PC-3 (cell line): ENCODE measurements around the gene XG. TPM values are rescaled to one million over a fixed set of nuclear protein-coding genes. Genes with fewer than 3 reads are reported as not detected.
"Not testable (repeated sequence)": the region's sequence is repeated elsewhere in the genome, so short reads cannot be mapped to it uniquely, and the experiment has no call there.

ENCODE experiments used
- ATAC-seq: fragments of 200-7000 bp; cut with Tn5 transposase; 2 replicates; pipeline ENCODE4 v1.9.1; 2020; ENCODE audit warnings: mild to moderate bottlenecking, moderate library complexity
- BruUV-seq: library from RNA; stranded (reverse); fragments of 400-500 nt; replicated peaks from 2 replicates; lab custom pipeline; 2021; lab: Mats Ljungman, UMichigan
- CTCF ChIA-PET: fragments of 300-600 bp; sonication (Branson Sonifier 250); formaldehyde crosslinking; loops from one replicate; lab custom pipeline; 2022; ENCODE audit warnings: antibody characterized with exemption; lab: Charles Lee
- POLR2A ChIA-PET: fragments of 300-600 bp; sonication (Branson Sonifier 250); formaldehyde crosslinking; loops from one replicate; lab custom pipeline; 2022; ENCODE audit warnings: antibody characterized with exemption; ENCODE audit not compliant: unreplicated experiment; lab: Charles Lee
- DNase-seq: peaks from one replicate; pipeline ENCODE4 v3.0.0-alpha.2; 2015
- H2AFZ ChIP-seq: fragments of 300-600 bp; sonication (generic); 2 replicates; pipeline ENCODE4 v1.6.0; 2016; ENCODE audit warnings: antibody characterized with exemption, low read length
- H3F3A ChIP-seq: fragments of 300-600 bp; sonication (generic); one replicate; pipeline ENCODE4 v1.6.0; 2017; ENCODE audit warnings: antibody characterized with exemption, low read length, control low read depth, mild to moderate bottlenecking; ENCODE audit not compliant: unreplicated experiment
- H3K27ac ChIP-seq: fragments of 300-600 bp; sonication (generic); 2 replicates; pipeline ENCODE4 v1.5.1; 2016; ENCODE audit warnings: mild to moderate bottlenecking, low read length
- H3K27me3 ChIP-seq: fragments of 300-600 bp; sonication (generic); 2 replicates; pipeline ENCODE4 v1.6.1; 2016; ENCODE audit warnings: low read length, mixed read lengths
- H3K36me3 ChIP-seq: fragments of 300-600 bp; sonication (generic); 2 replicates; pipeline ENCODE4 v1.6.1; 2016; ENCODE audit warnings: low read depth, mixed run types, low read length, mixed read lengths
- H3K4me1 ChIP-seq: fragments of 300-600 bp; sonication (generic); 2 replicates; pipeline ENCODE4 v1.5.1; 2016; ENCODE audit warnings: low read length; ENCODE audit not compliant: insufficient read depth
- H3K4me2 ChIP-seq: fragments of 300-600 bp; sonication (generic); 2 replicates; pipeline ENCODE4 v1.6.0; 2016; ENCODE audit warnings: low read length
- H3K4me3 ChIP-seq: fragments of 300-600 bp; sonication (generic); 2 replicates; pipeline ENCODE4 v1.5.1; 2016; ENCODE audit warnings: mild to moderate bottlenecking, low read length, mixed read lengths
- H3K79me2 ChIP-seq: fragments of 300-600 bp; sonication (generic); 2 replicates; pipeline ENCODE4 v1.6.1; 2017; ENCODE audit warnings: low read length, mixed read lengths
- H3K9ac ChIP-seq: fragments of 300-600 bp; sonication (generic); 2 replicates; pipeline ENCODE4 v1.6.0; 2016; ENCODE audit warnings: mild to moderate bottlenecking, low read length
- H3K9me2 ChIP-seq: fragments of 300-600 bp; sonication (generic); replicated peaks from 2 replicates; pipeline ENCODE4 v1.6.1; 2016; ENCODE audit warnings: mixed run types, low read length, mixed read lengths
- H3K9me3 ChIP-seq: fragments of 300-600 bp; sonication (generic); 2 replicates; pipeline ENCODE4 v1.6.1; 2016; ENCODE audit warnings: low read length, mixed read lengths
- H4K20me1 ChIP-seq: fragments of 300-600 bp; sonication (generic); 2 replicates; pipeline ENCODE4 v1.6.1; 2016; ENCODE audit warnings: low read length, mixed read lengths
- EZH2 ChIP-seq: fragments of 300-600 bp; sonication (generic); IDR thresholded peaks from one replicate; pipeline ENCODE4 v1.6.1; 2017; ENCODE audit warnings: antibody characterized with exemption, mild to moderate bottlenecking, low read length; ENCODE audit not compliant: unreplicated experiment
- EZH2phosphoT487 ChIP-seq: fragments of 300-600 bp; sonication (generic); IDR thresholded peaks from 2 replicates; pipeline ENCODE4 v1.6.1; 2018; ENCODE audit warnings: mild to moderate bottlenecking, antibody characterized with exemption, low read length, borderline replicate concordance
- intact Hi-C: fragments of 100-400 bp; cut with micrococcal nuclease; formaldehyde crosslinking; loops from 2 replicates; pipeline ENCODE4 v1.9.0; 2023
- total RNA-seq: library from RNA; depleted of rRNA; stranded (reverse); fragments of >200 nt; gene quantifications from 2 replicates; pipeline ENCODE4 v1.2.3, GENCODE V29; 2014
- TF ChIP-seq, protein P1 (sequence below): fragments of 300-600 bp; sonication (generic); conservative IDR thresholded peaks from 2 replicates; pipeline ENCODE4 v1.5.1; 2017; ENCODE audit warnings: antibody characterized with exemption, low read depth, mild to moderate bottlenecking, low read length

XG gene
- total RNA-seq, 1 experiment from 2014 or later = not detected

DNA sequence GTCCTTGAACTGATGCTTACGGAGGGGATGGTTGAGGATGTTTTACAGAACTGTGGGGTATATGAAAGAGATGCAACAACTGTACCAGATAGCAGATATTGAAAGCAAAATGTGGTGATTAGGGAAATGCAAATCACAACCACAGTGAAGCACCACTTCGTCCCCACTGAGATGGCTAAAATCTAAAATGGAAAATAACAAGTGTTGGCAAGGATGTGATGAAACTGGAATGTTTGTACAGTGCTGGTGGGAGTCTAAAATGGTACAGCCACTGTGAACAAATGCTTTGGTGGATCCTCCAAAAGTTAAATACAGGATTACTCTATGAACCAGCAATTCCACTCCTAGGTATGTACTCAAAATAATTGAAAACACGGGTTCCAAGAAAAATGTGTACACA is 22.9 kb downstream of the XG start:
- Histone ChIP-seq H3K9me3 (no peaks in the 10 kb centered on the region), H3K4me3 (no peak overlapping the region), H3K9ac (no peak overlapping the region), H3K36me3 (no peaks in the 10 kb centered on the region), H4K20me1 (no peaks in the 10 kb centered on the region), H3K27ac (no peak overlapping the region), H3K4me2 (no peak overlapping the region), H3K27me3 (peaks cover 14% of the 10 kb centered on the region), H3F3A (no peaks in the 10 kb centered on the region), H3K9me2 (no peaks in the 10 kb centered on the region), H3K4me1 (no peaks in the 10 kb centered on the region), H2AFZ (no peak overlapping the region), H3K79me2 (no peaks in the 10 kb centered on the region)
- DNase-seq (no peak), ATAC-seq (no peak)
- ChIA-PET POLR2A (no interaction called here), CTCF (no interaction called here)
- TF ChIP-seq, protein P1, sequence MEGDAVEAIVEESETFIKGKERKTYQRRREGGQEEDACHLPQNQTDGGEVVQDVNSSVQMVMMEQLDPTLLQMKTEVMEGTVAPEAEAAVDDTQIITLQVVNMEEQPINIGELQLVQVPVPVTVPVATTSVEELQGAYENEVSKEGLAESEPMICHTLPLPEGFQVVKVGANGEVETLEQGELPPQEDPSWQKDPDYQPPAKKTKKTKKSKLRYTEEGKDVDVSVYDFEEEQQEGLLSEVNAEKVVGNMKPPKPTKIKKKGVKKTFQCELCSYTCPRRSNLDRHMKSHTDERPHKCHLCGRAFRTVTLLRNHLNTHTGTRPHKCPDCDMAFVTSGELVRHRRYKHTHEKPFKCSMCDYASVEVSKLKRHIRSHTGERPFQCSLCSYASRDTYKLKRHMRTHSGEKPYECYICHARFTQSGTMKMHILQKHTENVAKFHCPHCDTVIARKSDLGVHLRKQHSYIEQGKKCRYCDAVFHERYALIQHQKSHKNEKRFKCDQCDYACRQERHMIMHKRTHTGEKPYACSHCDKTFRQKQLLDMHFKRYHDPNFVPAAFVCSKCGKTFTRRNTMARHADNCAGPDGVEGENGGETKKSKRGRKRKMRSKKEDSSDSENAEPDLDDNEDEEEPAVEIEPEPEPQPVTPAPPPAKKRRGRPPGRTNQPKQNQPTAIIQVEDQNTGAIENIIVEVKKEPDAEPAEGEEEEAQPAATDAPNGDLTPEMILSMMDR = no peak
- TF ChIP-seq EZH2 = no peak
- no peak for TF ChIP-seq EZH2phosphoT487
- no TSS peak for BruUV-seq
- intact Hi-C loops = no loop called here

DNA sequence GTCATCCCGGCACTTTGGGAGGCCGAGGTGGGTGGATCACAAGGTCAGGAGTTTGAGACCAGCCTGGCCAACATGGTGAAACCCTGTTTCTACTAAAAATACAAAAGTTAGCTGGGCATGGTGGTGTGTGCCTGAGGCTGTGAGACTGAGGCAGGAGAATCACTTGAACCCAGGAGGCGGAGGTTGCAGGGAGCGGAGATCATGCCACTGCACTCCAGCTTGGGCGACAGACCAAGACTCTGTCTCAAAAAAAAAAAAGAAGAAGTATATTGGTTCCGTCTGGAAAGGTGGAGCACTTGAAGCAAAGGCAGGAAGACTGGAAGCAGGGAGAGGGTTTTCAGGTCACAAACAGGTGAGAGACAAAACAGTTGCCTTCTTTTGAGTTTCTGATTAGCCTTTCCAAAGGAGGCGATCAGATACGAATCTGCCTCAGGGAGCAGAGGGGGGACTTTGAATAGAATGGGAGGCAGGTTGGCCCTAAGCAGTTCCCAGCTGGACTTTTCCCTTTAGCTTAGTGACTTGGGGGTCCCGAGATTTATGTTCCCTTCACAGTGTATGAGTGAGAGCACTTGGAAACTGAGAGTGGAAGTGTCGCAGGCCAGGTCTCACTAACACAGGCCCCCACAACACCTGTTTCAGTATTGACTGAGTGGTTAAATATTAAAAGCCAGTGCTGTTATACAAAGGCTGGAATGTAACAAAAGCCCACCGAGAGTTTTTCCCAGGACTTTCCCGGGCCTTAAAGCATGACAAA is 28.8 kb downstream of the XG start:
- H2AFZ ChIP-seq, H3K9me3 ChIP-seq, CTCF ChIA-PET, BruUV-seq, H3F3A ChIP-seq, POLR2A ChIA-PET, intact Hi-C loops, H3K4me3 ChIP-seq, H3K79me2 ChIP-seq, H4K20me1 ChIP-seq, H3K27ac ChIP-seq, H3K4me2 ChIP-seq, H3K9ac ChIP-seq, ATAC-seq, DNase-seq, H3K4me1 ChIP-seq, H3K27me3 ChIP-seq, H3K9me2 ChIP-seq, H3K36me3 ChIP-seq: not testable (repeated sequence)

DNA sequence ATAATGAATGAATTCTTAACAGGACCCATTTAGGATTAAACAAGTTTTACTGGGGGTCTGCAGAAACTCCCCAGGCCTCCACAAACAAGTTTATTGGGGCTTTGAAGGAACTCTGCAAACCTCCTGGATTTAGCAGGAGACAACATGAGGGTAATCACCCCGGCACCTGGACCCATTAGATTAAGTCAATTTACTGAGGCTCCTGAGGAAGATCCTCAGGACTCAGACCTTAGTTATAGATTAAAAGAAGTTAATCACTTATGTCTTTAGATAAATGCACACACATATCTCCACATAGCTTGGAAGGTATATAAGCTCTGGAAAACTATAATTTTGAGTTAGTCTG is 29.4 kb downstream of the XG start:
- ChIA-PET POLR2A (no interaction called here), CTCF (no interaction called here)
- no peak overlapping the region for H3K9ac ChIP-seq
- H2AFZ ChIP-seq = no peak overlapping the region
- intact Hi-C loops = no loop called here
- TF ChIP-seq, protein P1 = no peak
- TF ChIP-seq EZH2phosphoT487 (no peak), EZH2 (no peak)
- no peaks in the 10 kb centered on the region for H3K79me2 ChIP-seq
- ATAC-seq = no peak
- H3K27ac ChIP-seq = no peak overlapping the region
- DNase-seq = no peak
- H3K36me3 ChIP-seq = no peaks in the 10 kb centered on the region
- no TSS peak for BruUV-seq
- no peak overlapping the region for H3K4me2 ChIP-seq
- H3K4me3 ChIP-seq = no peak overlapping the region
- H3K9me2 ChIP-seq = no peaks in the 10 kb centered on the region
- H3K9me3 ChIP-seq = no peaks in the 10 kb centered on the region
- no peaks in the 10 kb centered on the region for H3F3A ChIP-seq
- H4K20me1 ChIP-seq = no peaks in the 10 kb centered on the region
- H3K4me1 ChIP-seq = no peaks in the 10 kb centered on the region
- no peaks in the 10 kb centered on the region for H3K27me3 ChIP-seq
